GM12878 (cell line): ENCODE results near the gene MELTF. TPM values are rescaled to one million over a fixed set of nuclear protein-coding genes. Genes with fewer than 3 reads are reported as not detected.

Experiments
- ATAC-seq: fragments of 200-7000 bp; cut with Tn5 transposase; 3 replicates; pipeline ENCODE4 v1.9.1; 2020; ENCODE audit warnings: mild to moderate bottlenecking, moderate library complexity
- BruUV-seq: library from RNA; stranded (reverse); fragments of 400-500 nt; replicated peaks from 2 replicates; lab custom pipeline; 2021; lab: Mats Ljungman, UMichigan
- CTCF ChIA-PET: fragments of 300-600 bp; sonication (Branson Sonifier 250); formaldehyde crosslinking; extraction: SDS; loops from one replicate; lab custom pipeline; 2021; ENCODE audit warnings: inconsistent platforms; lab: Yijun Ruan, JAX
- POLR2A ChIA-PET: fragments of 350-600 bp; formaldehyde crosslinking; extraction: SDS; loops from one replicate; lab custom pipeline; 2021; ENCODE audit warnings: inconsistent platforms; lab: Charles Lee
- RAD21 ChIA-PET: fragments of 300-600 bp; sonication (Branson Sonifier 250); formaldehyde crosslinking; loops from one replicate; lab custom pipeline; 2023; ENCODE audit warnings: antibody characterized with exemption; ENCODE audit not compliant: unreplicated experiment; lab: Charles Lee
- SMC1A ChIA-PET: fragments of 300-600 bp; sonication (Branson Sonifier 250); formaldehyde crosslinking; loops from one replicate; lab custom pipeline; 2023; ENCODE audit not compliant: unreplicated experiment, uncharacterized antibody; lab: Charles Lee
- DNase-seq: peaks from one replicate; pipeline ENCODE4 v3.0.0-alpha.2; 2011; ENCODE audit warnings: low read depth, low spot score
- FAIRE-seq: peaks from 3 replicates; lab custom pipeline; 2011; peaks lifted over from hg19 to GRCh38; lab: Jason Lieb, UNC
- H2AFZ ChIP-seq: 2 replicates; pipeline ENCODE4 v1.6.0; 2011; ENCODE audit warnings: low read depth, low read length, control low read depth; ENCODE audit not compliant: control insufficient read depth
- H3K27ac ChIP-seq: 2 replicates; pipeline ENCODE4 v1.5.1; 2011; ENCODE audit warnings: control low read depth; ENCODE audit not compliant: control insufficient read depth, insufficient read depth
- H3K27me3 ChIP-seq, 2 experiments: replicated peaks in 1 of 2; 2 replicates each; pipeline versions ENCODE4 v1.6.0 to v1.6.1; 2011; ENCODE audit warnings: low read length in 1 of 2; ENCODE audit not compliant: control insufficient read depth in 2 of 2, insufficient read depth in 2 of 2
- H3K36me3 ChIP-seq, 2 experiments: 2 replicates each; pipeline ENCODE4 v1.5.1; 2011; ENCODE audit warnings: low read length in 1 of 2; ENCODE audit not compliant: control insufficient read depth in 2 of 2, insufficient read depth in 2 of 2
- H3K4me1 ChIP-seq: 2 replicates; pipeline ENCODE4 v1.6.1; 2011; ENCODE audit warnings: mild to moderate bottlenecking, low read length, moderate library complexity, mixed read lengths; ENCODE audit not compliant: control insufficient read depth, insufficient read depth
- H3K4me2 ChIP-seq: 2 replicates; pipeline ENCODE4 v1.6.0; 2011; ENCODE audit warnings: control low read depth; ENCODE audit not compliant: control insufficient read depth, insufficient read depth
- H3K4me3 ChIP-seq: fragments of 200-600 bp; sonication (generic); 2 replicates; pipeline ENCODE4 v1.5.1; 2016
- H3K79me2 ChIP-seq: 2 replicates; pipeline ENCODE4 v1.6.0; 2011; ENCODE audit warnings: low read length; ENCODE audit not compliant: control insufficient read depth, insufficient read depth
- H3K9ac ChIP-seq: 2 replicates; pipeline ENCODE4 v1.8.0; 2011; ENCODE audit warnings: low read length, control low read depth, mixed read lengths; ENCODE audit not compliant: control insufficient read depth, insufficient read depth
- H3K9me3 ChIP-seq: replicated peaks from 3 replicates; pipeline ENCODE4 v1.5.1; 2011; ENCODE audit warnings: mild to moderate bottlenecking, low read length; ENCODE audit not compliant: control insufficient read depth, insufficient read depth
- H4K20me1 ChIP-seq: 2 replicates; pipeline ENCODE4 v1.6.0; 2011; ENCODE audit not compliant: control insufficient read depth, insufficient read depth
- CBX5 ChIP-seq: sonication (generic); IDR thresholded peaks from 2 replicates; pipeline ENCODE4 v1.6.1; 2016; ENCODE audit warnings: low read depth, moderate library complexity, mild to moderate bottlenecking, inconsistent platforms
- FOXM1 ChIP-seq: IDR thresholded peaks from 2 replicates; pipeline ENCODE4 v1.6.1; 2012; ENCODE audit warnings: low read depth, mild to moderate bottlenecking, inconsistent platforms, low read length, moderate library complexity
- JUND ChIP-seq: IDR thresholded peaks from 2 replicates; pipeline ENCODE4 v1.6.1; 2012; ENCODE audit warnings: low read depth, mild to moderate bottlenecking, low read length, improper control_type of control experiment, moderate library complexity
- MEF2A ChIP-seq: IDR thresholded peaks from 2 replicates; pipeline ENCODE4 v1.6.1; 2011; ENCODE audit warnings: low read depth, mild to moderate bottlenecking, low read length, moderate library complexity; ENCODE audit not compliant: insufficient read depth
- MYC ChIP-seq: IDR thresholded peaks from 2 replicates; pipeline ENCODE4 v1.6.1; 2011; ENCODE audit warnings: mild to moderate bottlenecking, low read length, moderate library complexity, inconsistent platforms; ENCODE audit not compliant: insufficient read depth, insufficient replicate concordance, insufficient read length, severe bottlenecking
- NBN ChIP-seq: fragments of 450-650 bp; IDR thresholded peaks from 2 replicates; pipeline ENCODE4 v1.6.1; 2016
- PKNOX1 ChIP-seq: fragments of 450-650 bp; IDR thresholded peaks from 2 replicates; pipeline ENCODE4 v1.6.1; 2016; ENCODE audit warnings: mild to moderate bottlenecking
- RAD51 ChIP-seq: fragments of 450-650 bp; IDR thresholded peaks from 2 replicates; pipeline ENCODE4 v1.6.1; 2016; ENCODE audit warnings: moderate library complexity, mild to moderate bottlenecking, inconsistent platforms
- SIN3A ChIP-seq: IDR thresholded peaks from 2 replicates; pipeline ENCODE4 v1.6.1; 2012; ENCODE audit warnings: low read depth, low read length, improper control_type of control experiment
- SPI1 ChIP-seq: IDR thresholded peaks from 2 replicates; pipeline ENCODE4 v1.6.1; 2011; ENCODE audit warnings: low read depth, mild to moderate bottlenecking, low read length, moderate library complexity, borderline replicate concordance; ENCODE audit not compliant: insufficient read depth
- ZNF217 ChIP-seq: fragments of 450-650 bp; IDR thresholded peaks from 2 replicates; pipeline ENCODE4 v1.6.1; 2017; ENCODE audit warnings: antibody characterized with exemption, mild to moderate bottlenecking
- ZNF687 ChIP-seq: fragments of 450-650 bp; IDR thresholded peaks from 2 replicates; pipeline ENCODE4 v1.6.1; 2017; ENCODE audit warnings: mild to moderate bottlenecking, moderate library complexity
- WGBS: methylation state at CpG from one replicate; pipeline ENCODE4 v1.1.6; 2016; ENCODE audit warnings: low lambda C conversion rate; ENCODE audit not compliant: insufficient replicate concordance, insufficient coverage; ENCODE audit errors: missing lambda C conversion rate; 5-methylcytosine and 5-hydroxymethylcytosine counted together
- in situ Hi-C: fragments of 300-500 bp; cut with MboI; formaldehyde crosslinking; loops from 9 replicates; pipeline ENCODE4 v1.14.3; 2018; ENCODE audit warnings: mixed read lengths
- intact Hi-C: fragments of 100-400 bp; cut with micrococcal nuclease; formaldehyde crosslinking; loops from one replicate; pipeline ENCODE4 v1.14.2; 2022; ENCODE audit not compliant: unreplicated experiment
- polyA plus RNA-seq, 11 experiments: library from polyadenylated mRNA; depleted of rRNA in 4 of 11; unstranded in 6 of 11; stranded (reverse) in 5 of 11; fragments of >200 nt; fragmentation: Nextera tagmentation in 4 of 11; fragmentation: Illumina TruSeq in 1 of 11; extraction: Ambion mirVana in 4 of 11; extraction: Trizol in 1 of 11; gene quantifications; 1 replicate in 1 of 11; 2 replicates in 10 of 11; pipeline versions ENCODE4 v1.2.1 to v1.2.3, GENCODE V29; 2011 to 2016; ENCODE audit warnings: inconsistent platforms in 2 of 11, missing spikeins in 2 of 11, low read depth in 1 of 11
- total RNA-seq, 4 experiments: library from RNA; depleted of rRNA in 3 of 4; stranded (reverse); fragments of >200 nt in 3 of 4; fragmentation: Illumina TruSeq in 1 of 4; extraction: Trizol in 1 of 4; gene quantifications; 2 replicates each; pipeline versions ENCODE4 v1.2.1 to v1.2.3, GENCODE V29; 2013 to 2021
- TF ChIP-seq, protein P1 (sequence below): fragments of 450-650 bp; IDR thresholded peaks from 2 replicates; pipeline ENCODE4 v1.6.1; 2017; ENCODE audit warnings: low read depth, mild to moderate bottlenecking, moderate library complexity

Gene MELTF
- total and polyA plus RNA-seq, 10 of the 15 experiments (the other 5 are each of a cell fraction or from before 2014, with no cell fraction given): 0.55 to 49.1 (median 11.1) TPM

DNA sequence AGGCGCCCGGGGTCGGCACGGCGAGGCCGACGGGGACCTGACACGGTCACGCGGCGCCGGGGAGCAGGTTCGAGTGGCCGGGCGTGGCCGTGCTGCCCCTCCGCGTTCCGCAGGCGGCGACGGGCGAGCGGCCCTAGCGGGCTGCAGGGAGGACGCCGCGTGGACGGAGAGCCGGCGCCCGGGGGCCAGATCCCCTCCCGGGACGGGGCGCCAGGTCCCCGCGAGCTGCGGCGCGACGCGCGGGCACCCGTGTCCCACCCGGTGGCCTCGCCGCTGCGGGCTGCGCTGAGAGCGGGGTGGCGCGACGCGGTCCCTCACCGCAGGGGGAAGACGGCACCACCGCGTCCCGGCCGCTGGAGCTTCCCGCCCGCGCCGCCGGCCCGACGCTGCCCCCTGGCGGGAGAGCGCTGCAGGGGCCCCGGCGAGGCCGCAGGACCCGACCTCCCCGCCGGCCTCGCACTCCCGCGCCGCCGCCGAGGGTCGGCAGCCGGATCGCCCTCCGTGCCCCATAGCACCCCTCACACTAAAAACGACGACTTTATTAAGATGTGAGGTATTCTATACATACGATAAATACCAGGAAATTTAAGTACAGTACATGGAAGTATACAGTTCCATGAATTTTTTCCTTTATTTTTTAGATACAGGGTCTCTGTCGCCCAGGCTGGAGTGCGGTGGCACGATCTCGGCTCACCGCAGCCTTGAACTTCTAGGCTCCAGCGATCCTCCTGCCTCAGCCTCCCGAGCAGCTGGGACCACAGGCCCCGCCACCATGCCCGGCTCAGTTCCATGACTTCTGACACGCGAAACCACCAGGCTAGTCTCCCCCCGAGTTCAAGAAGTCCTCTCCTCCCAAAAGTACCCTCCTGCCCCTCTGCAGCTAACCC is 59.7 kb downstream of the MELTF start (continued):
- TF ChIP-seq ZNF217 (0 out of 2 replicates have a peak, but pooled peaks have one; percentile 47), CBX5 (no peak), RAD51 (no peak), MEF2A (no peak), JUND (no peak)

DNA sequence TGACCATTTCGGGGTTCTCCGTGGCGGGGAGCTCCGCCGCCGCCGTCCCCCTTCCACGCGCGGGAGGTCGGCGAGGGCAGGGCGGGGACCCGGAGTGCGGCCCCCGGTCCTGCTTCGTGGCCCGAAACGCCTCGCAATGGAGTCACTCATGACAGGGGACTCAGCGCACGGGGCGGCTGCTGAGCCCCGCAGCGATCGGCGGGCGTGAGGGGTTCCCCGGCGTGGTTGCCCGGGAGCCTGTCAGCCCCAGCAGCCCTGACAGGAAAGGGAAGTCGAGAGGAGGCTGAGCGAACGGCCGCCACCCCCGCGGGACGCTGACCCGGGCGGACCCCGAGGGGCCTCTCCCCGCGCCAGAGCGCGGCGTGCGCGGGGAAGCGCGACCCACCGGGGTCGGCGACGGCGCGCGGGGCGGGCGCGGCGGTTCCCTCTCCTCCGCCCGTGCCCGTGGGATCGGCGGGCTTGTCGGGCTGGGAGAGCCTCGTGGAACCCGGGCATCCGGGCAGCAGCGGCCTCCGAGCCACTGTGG is 60.4 kb downstream of the MELTF start:
- no peak for DNase-seq
- peaks cover 14% of the 10 kb centered on the region; the same call in 1 of the 3 replicates for H3K9me3 ChIP-seq
- ChIA-PET CTCF (interaction anchor here (0.5 to 4.7 kb wide), 9 partner anchors 27 to 359 kb away, joined by 3 to 68 read pairs (median 4); partner anchors contain the start of genes MELTF and NCBP2), RAD21 (interaction anchor here (1.0 to 3.9 kb wide), 5 partner anchors 27 to 360 kb away, joined by 3 to 30 read pairs (median 5); partner anchors contain the start of genes NCBP2 and SENP5), SMC1A (interaction anchor here (0.6 to 2.1 kb wide), 4 partner anchors 70 to 218 kb away, joined by 3 to 8 read pairs (median 4); no protein-coding TSS in a partner anchor), POLR2A (no interaction called here)
- H3K4me1 ChIP-seq: peaks cover 3% of the 10 kb centered on the region
- H3K27me3 ChIP-seq: no peaks in the 10 kb centered on the region; a peak in 1 of 4 replicates
- peak overlapping the region; percentile 81 for H2AFZ ChIP-seq
- peak; percentile 62 for ATAC-seq
- peak overlapping the region; percentile 96 for H3K4me2 ChIP-seq
- no TSS peak for BruUV-seq
- H3K36me3 ChIP-seq: no peaks in the 10 kb centered on the region
- WGBS: 2% methylated on average over 65 of the region's 72 CpGs
- no peak for FAIRE-seq
- peak overlapping the region; percentile 90 for H3K4me3 ChIP-seq
- no peaks in the 10 kb centered on the region for H4K20me1 ChIP-seq
- no peaks in the 10 kb centered on the region for H3K79me2 ChIP-seq
- H3K27ac ChIP-seq: peak overlapping the region; percentile 33; the same call in 1 of the 2 replicates
- H3K9ac ChIP-seq: peak overlapping the region; percentile 69
- intact Hi-C loops (loop anchor here (1.0 to 2.0 kb wide), 3 partner anchors 26 to 360 kb away; partner anchors contain the start of gene NCBP2), in situ Hi-C loops (no loop called here)
- TF ChIP-seq PKNOX1 (peak; percentile 48; the same call in 1 of the 2 replicates), ZNF687 (peak; percentile 77; the same call in 1 of the 2 replicates), SIN3A (peak; percentile 24; the same call in 1 of the 2 replicates), NBN (0 out of 2 replicates have a peak, but pooled peaks have one; percentile 36), FOXM1 (no peak), SPI1 (peak; percentile 31; the same call in 1 of the 2 replicates), MYC (peak; percentile 36)
- TF ChIP-seq, protein P1, sequence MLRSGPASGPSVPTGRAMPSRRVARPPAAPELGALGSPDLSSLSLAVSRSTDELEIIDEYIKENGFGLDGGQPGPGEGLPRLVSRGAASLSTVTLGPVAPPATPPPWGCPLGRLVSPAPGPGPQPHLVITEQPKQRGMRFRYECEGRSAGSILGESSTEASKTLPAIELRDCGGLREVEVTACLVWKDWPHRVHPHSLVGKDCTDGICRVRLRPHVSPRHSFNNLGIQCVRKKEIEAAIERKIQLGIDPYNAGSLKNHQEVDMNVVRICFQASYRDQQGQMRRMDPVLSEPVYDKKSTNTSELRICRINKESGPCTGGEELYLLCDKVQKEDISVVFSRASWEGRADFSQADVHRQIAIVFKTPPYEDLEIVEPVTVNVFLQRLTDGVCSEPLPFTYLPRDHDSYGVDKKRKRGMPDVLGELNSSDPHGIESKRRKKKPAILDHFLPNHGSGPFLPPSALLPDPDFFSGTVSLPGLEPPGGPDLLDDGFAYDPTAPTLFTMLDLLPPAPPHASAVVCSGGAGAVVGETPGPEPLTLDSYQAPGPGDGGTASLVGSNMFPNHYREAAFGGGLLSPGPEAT: no peak
